A673 (cell line): Measurements from ENCODE around the gene NTN3.

ENCODE experiments used
- CTCF ChIP-seq: fragments of 300-800, 200-600 bp; sonication (generic); conservative IDR thresholded peaks from 2 replicates; pipeline ENCODE4 v1.5.1; 2017; ENCODE audit warnings: low read depth, mild to moderate bottlenecking, antibody characterized with exemption, low read length, moderate library complexity, mixed read lengths
- EZH2 ChIP-seq: fragments of 200-600 bp; sonication (generic); IDR thresholded peaks from 2 replicates; pipeline ENCODE4 v1.6.1; 2017; ENCODE audit warnings: borderline replicate concordance, low read depth, mild to moderate bottlenecking, mixed read lengths, antibody characterized with exemption, low read length; ENCODE audit not compliant: poor library complexity, severe bottlenecking

GRCh38 chr16:2472488-2472864, 1.4 kb downstream of the NTN3 start:
- TF ChIP-seq CTCF (no peak), EZH2 (no peak)
